Effector memory CD4-positive, alpha-beta T cell (primary cell): Measurements from ENCODE around the gene C1orf87.

Source experiments
- DNase-seq, 3 donors: peaks; one replicate each; pipeline ENCODE4 v3.0.0-alpha.2; 2020
- H3K27ac ChIP-seq: 2 replicates; pipeline ENCODE4 v1.7.0; 2013; ENCODE audit warnings: mild to moderate bottlenecking, low read length, moderate library complexity; ENCODE audit not compliant: insufficient read depth, poor library complexity, severe bottlenecking
- H3K27me3 ChIP-seq: replicated peaks from 2 replicates; pipeline ENCODE4 v1.7.0; 2013; ENCODE audit warnings: mild to moderate bottlenecking, low read length; ENCODE audit not compliant: insufficient read depth, control insufficient read depth, poor library complexity, severe bottlenecking
- H3K36me3 ChIP-seq: 2 replicates; pipeline ENCODE4 v1.7.0; 2013; ENCODE audit warnings: mild to moderate bottlenecking, low read length, moderate library complexity; ENCODE audit not compliant: control insufficient read depth, insufficient read depth
- H3K4me1 ChIP-seq: 2 replicates; pipeline ENCODE4 v1.7.0; 2013; ENCODE audit warnings: low read length, mild to moderate bottlenecking; ENCODE audit not compliant: control insufficient read depth, insufficient read depth, poor library complexity, severe bottlenecking
- H3K4me3 ChIP-seq: 2 replicates; pipeline ENCODE4 v1.7.0; 2013; ENCODE audit warnings: low read length, low read depth, mild to moderate bottlenecking; ENCODE audit not compliant: insufficient read depth, poor library complexity, severe bottlenecking
- H3K9me3 ChIP-seq: 2 replicates; pipeline ENCODE4 v1.7.0; 2013; ENCODE audit warnings: mild to moderate bottlenecking, low read length, moderate library complexity; ENCODE audit not compliant: control insufficient read depth

C1orf87 gene

GRCh38 chr1:60065199-60065598 lies 8.4 kb downstream of the C1orf87 start:
- no peak for DNase-seq
- Histone ChIP-seq H3K27ac (no peak overlapping the region), H3K27me3 (no peaks in the 10 kb centered on the region), H3K4me1 (no peaks in the 10 kb centered on the region), H3K36me3 (no peaks in the 10 kb centered on the region), H3K4me3 (no peak overlapping the region), H3K9me3 (no peaks in the 10 kb centered on the region)

GRCh38 chr1:60063561-60063960 lies 10.0 kb downstream of the C1orf87 start:
- Histone ChIP-seq H3K9me3 (no peaks in the 10 kb centered on the region), H3K36me3 (no peaks in the 10 kb centered on the region), H3K4me3 (no peak overlapping the region), H3K27ac (no peak overlapping the region), H3K4me1 (no peaks in the 10 kb centered on the region), H3K27me3 (no peaks in the 10 kb centered on the region)
- DNase-seq = no peak

DNA sequence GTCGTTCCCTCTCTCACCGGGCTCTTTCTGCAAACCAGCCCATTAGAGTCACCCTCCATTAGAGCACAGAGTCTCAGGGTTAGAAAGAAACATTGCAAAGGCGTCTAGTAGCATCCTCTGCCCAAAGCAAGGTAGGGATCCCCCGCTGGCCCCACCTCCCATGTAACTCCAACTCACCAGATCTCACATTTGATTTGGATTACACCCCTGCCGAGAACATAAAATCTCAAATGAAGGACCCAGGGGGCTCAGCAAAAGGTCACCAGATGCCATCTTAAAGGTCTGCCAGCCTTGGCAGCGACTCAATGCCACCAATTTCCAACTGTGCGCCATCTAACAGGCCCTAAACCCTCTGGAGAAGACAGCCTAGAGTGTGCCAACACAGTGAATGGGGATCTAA lies 14.1 kb downstream of the C1orf87 start:
- no peaks in the 10 kb centered on the region for H3K36me3 ChIP-seq
- H3K27ac ChIP-seq = no peak overlapping the region
- H3K9me3 ChIP-seq = no peaks in the 10 kb centered on the region
- H3K4me1 ChIP-seq = no peaks in the 10 kb centered on the region
- H3K4me3 ChIP-seq = no peak overlapping the region
- DNase-seq = no peak
- no peaks in the 10 kb centered on the region for H3K27me3 ChIP-seq

DNA sequence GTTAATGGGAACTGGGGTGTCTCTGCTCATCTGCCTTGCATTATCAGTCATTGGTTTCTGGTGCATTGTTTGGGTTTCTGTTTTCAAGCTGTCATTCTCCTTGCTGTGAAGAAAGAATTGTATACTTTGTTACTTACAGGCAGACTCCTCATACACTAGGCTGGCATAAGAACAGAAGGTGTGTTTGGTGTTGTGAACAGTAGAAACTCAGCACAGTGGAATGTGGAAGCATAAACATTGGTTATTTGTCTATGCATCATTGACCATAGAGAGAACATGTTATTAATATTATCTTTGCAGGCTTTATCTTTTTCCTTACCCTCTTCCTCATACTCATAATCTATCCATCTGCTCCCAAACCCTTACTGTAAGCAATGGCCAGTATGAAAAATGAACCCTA lies 18.2 kb downstream of the C1orf87 start:
- Histone ChIP-seq H3K4me3 (no peak overlapping the region), H3K4me1 (no peaks in the 10 kb centered on the region), H3K36me3 (no peaks in the 10 kb centered on the region), H3K27me3 (no peaks in the 10 kb centered on the region), H3K27ac (no peak overlapping the region), H3K9me3 (no peaks in the 10 kb centered on the region)
- DNase-seq = no peak

GRCh38 chr1:60054374-60054773 lies 19.2 kb downstream of the C1orf87 start:
- no peak overlapping the region for H3K4me3 ChIP-seq
- no peak overlapping the region for H3K27ac ChIP-seq
- DNase-seq = no peak
- no peaks in the 10 kb centered on the region for H3K4me1 ChIP-seq
- no peaks in the 10 kb centered on the region for H3K27me3 ChIP-seq
- no peaks in the 10 kb centered on the region for H3K9me3 ChIP-seq
- no peaks in the 10 kb centered on the region for H3K36me3 ChIP-seq

DNA sequence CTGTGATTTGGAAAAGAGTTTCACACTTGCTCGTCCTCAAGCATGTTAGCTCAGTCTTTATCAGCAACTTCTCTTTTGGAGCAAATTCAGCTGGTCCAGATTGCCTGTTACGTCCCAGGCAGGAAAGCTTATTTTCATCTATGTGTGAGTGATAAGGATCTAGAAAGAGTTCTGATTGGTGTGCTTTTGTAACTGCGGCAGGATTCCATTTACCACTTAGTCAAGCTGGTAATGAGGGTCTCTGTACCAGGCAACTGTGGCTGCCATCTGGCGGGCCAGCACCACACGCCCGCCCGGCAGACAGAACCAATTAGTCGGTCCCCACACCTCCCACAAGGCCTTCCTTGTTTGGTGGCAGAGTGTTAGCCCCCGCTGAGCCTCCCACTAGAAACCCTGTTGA lies 21.0 kb downstream of the C1orf87 start:
- no peak for DNase-seq
- H3K36me3 ChIP-seq = no peaks in the 10 kb centered on the region
- H3K9me3 ChIP-seq = no peaks in the 10 kb centered on the region
- H3K27me3 ChIP-seq = no peaks in the 10 kb centered on the region
- no peak overlapping the region for H3K27ac ChIP-seq
- no peak overlapping the region for H3K4me3 ChIP-seq
- no peaks in the 10 kb centered on the region for H3K4me1 ChIP-seq

GRCh38 chr1:60051191-60051590 lies 22.4 kb downstream of the C1orf87 start:
- Histone ChIP-seq H3K27me3 (no peaks in the 10 kb centered on the region), H3K27ac (no peak overlapping the region), H3K4me3 (no peak overlapping the region), H3K9me3 (no peaks in the 10 kb centered on the region), H3K36me3 (no peaks in the 10 kb centered on the region), H3K4me1 (no peaks in the 10 kb centered on the region)
- DNase-seq = no peak

DNA sequence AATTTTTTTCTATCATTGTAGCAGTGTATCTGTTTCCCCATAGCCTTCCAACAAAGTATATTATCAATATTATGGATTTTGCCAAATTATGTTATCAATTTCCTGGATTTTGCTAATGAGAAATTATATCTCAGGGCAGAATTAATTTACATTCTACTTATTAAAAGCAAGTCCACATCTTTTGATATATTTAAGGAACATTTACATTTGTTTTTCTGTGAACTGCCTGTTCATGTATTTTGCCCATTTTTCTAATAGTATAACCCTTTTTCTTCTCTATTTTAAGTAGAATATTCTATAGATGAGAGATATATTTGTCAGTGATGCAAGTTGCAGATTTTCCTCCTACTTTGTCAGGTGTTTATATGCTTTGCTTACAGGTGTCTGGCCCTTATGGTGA lies 24.4 kb downstream of the C1orf87 start:
- no peak for DNase-seq
- no peaks in the 10 kb centered on the region for H3K9me3 ChIP-seq
- H3K27me3 ChIP-seq = no peaks in the 10 kb centered on the region
- no peaks in the 10 kb centered on the region for H3K36me3 ChIP-seq
- H3K27ac ChIP-seq = no peak overlapping the region
- no peaks in the 10 kb centered on the region for H3K4me1 ChIP-seq
- H3K4me3 ChIP-seq = no peak overlapping the region

DNA sequence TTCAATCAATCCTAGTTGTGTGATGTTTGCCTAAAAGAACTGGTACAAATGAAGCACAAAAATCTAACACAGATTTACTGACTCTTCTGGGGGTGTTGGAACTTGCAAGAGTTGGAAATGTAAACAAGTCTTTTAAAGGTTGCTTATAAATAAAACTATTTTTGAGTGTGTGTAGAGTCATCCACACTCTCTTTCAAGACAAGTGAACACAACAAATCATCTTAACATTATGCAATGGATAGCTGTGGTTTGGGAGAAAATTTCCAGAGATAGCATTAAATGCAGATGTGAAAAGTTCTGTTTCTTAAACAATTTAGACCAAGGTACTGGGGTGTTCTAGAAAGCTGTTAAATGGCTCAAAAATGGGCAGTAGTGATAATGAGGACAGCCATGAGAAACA lies 28.7 kb downstream of the C1orf87 start:
- H3K4me3 ChIP-seq = no peak overlapping the region
- DNase-seq = no peak
- H3K27ac ChIP-seq = no peak overlapping the region
- H3K27me3 ChIP-seq = no peaks in the 10 kb centered on the region
- H3K36me3 ChIP-seq = no peaks in the 10 kb centered on the region
- H3K9me3 ChIP-seq = no peaks in the 10 kb centered on the region
- H3K4me1 ChIP-seq = no peaks in the 10 kb centered on the region

GRCh38 chr1:60041783-60042182 lies 31.8 kb downstream of the C1orf87 start:
- H3K36me3 ChIP-seq = no peaks in the 10 kb centered on the region
- no peaks in the 10 kb centered on the region for H3K4me1 ChIP-seq
- H3K27ac ChIP-seq = no peak overlapping the region
- H3K4me3 ChIP-seq = no peak overlapping the region
- no peak for DNase-seq
- H3K9me3 ChIP-seq = no peaks in the 10 kb centered on the region
- no peaks in the 10 kb centered on the region for H3K27me3 ChIP-seq

DNA sequence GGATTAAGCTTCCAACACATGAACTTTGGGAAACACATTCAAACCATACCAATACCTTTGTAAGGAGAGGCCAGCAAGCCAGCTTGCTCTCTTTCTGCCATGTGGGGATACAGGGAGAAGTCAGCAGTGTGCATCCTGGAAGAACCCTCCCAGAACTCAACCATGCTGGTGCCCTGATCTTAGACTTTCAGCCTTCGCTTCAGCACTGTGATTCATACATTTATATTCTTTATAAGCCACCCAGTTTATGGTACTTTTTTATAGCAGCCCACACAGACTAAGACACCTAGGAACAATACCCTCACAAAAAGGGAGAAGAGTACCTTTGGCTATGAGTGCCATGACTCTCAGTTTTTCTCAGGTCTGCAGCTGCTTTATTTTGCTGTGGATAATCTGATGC lies 35.9 kb downstream of the C1orf87 start:
- Histone ChIP-seq H3K4me1 (no peaks in the 10 kb centered on the region), H3K27ac (no peak overlapping the region), H3K9me3 (no peaks in the 10 kb centered on the region), H3K27me3 (no peaks in the 10 kb centered on the region), H3K36me3 (no peaks in the 10 kb centered on the region), H3K4me3 (no peak overlapping the region)
- DNase-seq = no peak
